Measurements from ENCODE around the gene GHRH.

- TF ChIP-seq CTCF (IDR thresholded peaks at IDR 0.05) (no peak), POLR2A (IDR thresholded peaks at IDR 0.05) (no peak)
Measured at GRCh38 chr20:37305839-37306238, 44.2 kb upstream of the GHRH start.

Measured in thyroid gland (tissue), 4 donors.